SJCRH30 (cell line): ENCODE results near the gene AURKB. TPM values are rescaled to one million over a fixed set of nuclear protein-coding genes. Genes with fewer than 3 reads are reported as not detected.
"Not testable (repeated sequence)": the region's sequence is repeated elsewhere in the genome, so short reads cannot be mapped to it uniquely, and the experiment has no call there.

Experiments used
- DNase-seq, 2 experiments: peaks; one replicate each; pipeline ENCODE4 v3.0.0-alpha.2; 2015 to 2020
- H3K27ac ChIP-seq: fragments of 250-450 bp; sonication (Bioruptor Pico); 2 replicates; pipeline ENCODE4 v1.5.1; 2020; ENCODE audit warnings: mild to moderate bottlenecking, moderate library complexity
- H3K27me3 ChIP-seq: fragments of 250-450 bp; sonication (Bioruptor Pico); 2 replicates; pipeline ENCODE4 v1.5.1; 2020; ENCODE audit warnings: mild to moderate bottlenecking, moderate library complexity
- H3K36me3 ChIP-seq: fragments of 250-450 bp; sonication (Bioruptor Pico); 2 replicates; pipeline ENCODE4 v1.5.1; 2020; ENCODE audit warnings: mild to moderate bottlenecking, moderate library complexity
- H3K4me1 ChIP-seq: fragments of 250-450 bp; sonication (Bioruptor Pico); 2 replicates; pipeline ENCODE4 v1.5.1; 2020; ENCODE audit warnings: mild to moderate bottlenecking, moderate library complexity
- H3K4me3 ChIP-seq: fragments of 250-450 bp; sonication (Bioruptor Pico); 2 replicates; pipeline ENCODE4 v1.5.1; 2020; ENCODE audit warnings: mild to moderate bottlenecking, moderate library complexity
- H3K9me3 ChIP-seq: fragments of 250-450 bp; sonication (Bioruptor Pico); replicated peaks from 2 replicates; pipeline ENCODE4 v1.5.1; 2020; ENCODE audit warnings: mild to moderate bottlenecking, moderate library complexity
- total RNA-seq: library from RNA; depleted of rRNA; stranded (reverse); fragments of >200 nt; shearing (Covaris generic); gene quantifications from 2 replicates; pipeline ENCODE4 v1.2.3, GENCODE V29; 2014

Gene AURKB
- total RNA-seq, 1 experiment from 2014 or later, result 113 TPM

GRCh38 chr17:8214000-8214399 lies 3.6 kb upstream of the AURKB start:
- not testable (repeated sequence) for H3K27me3 ChIP-seq, H3K9me3 ChIP-seq, H3K36me3 ChIP-seq, H3K4me3 ChIP-seq, DNase-seq, H3K27ac ChIP-seq, H3K4me1 ChIP-seq

GRCh38 chr17:8212312-8213180 lies 2.2 kb upstream of the AURKB start:
- 0 out of 2 replicates have a peak, but pooled peaks cover 2% of the 10 kb centered on the region for H3K4me1 ChIP-seq
- no peak overlapping the region for H3K27ac ChIP-seq
- no peak for DNase-seq
- H3K9me3 ChIP-seq, result no peaks in the 10 kb centered on the region
- H3K36me3 ChIP-seq, result peaks cover 13% of the 10 kb centered on the region; the same call in 1 of the 2 replicates
- H3K27me3 ChIP-seq, result no peaks in the 10 kb centered on the region
- H3K4me3 ChIP-seq, result no peak overlapping the region

GRCh38 chr17:8210761-8211458 lies 535 bp upstream of the AURKB start:
- no peaks in the 10 kb centered on the region for H3K9me3 ChIP-seq
- peak overlapping the region; percentile 97 for H3K27ac ChIP-seq
- DNase-seq, result peak in 1 of 2 experiments; percentile 27
- 0 out of 2 replicates have a peak, but pooled peaks cover 2% of the 10 kb centered on the region for H3K4me1 ChIP-seq
- H3K36me3 ChIP-seq, result peaks cover 26% of the 10 kb centered on the region
- H3K27me3 ChIP-seq, result no peaks in the 10 kb centered on the region
- peak overlapping the region; percentile 97 for H3K4me3 ChIP-seq

- H3K4me3 ChIP-seq, result no peak overlapping the region
- H3K9me3 ChIP-seq, result no peaks in the 10 kb centered on the region
- H3K36me3 ChIP-seq, result peaks cover 44% of the 10 kb centered on the region
- no peak overlapping the region for H3K27ac ChIP-seq
- no peak for DNase-seq
- H3K27me3 ChIP-seq, result no peaks in the 10 kb centered on the region
- 0 out of 2 replicates have a peak, but pooled peaks cover 2% of the 10 kb centered on the region for H3K4me1 ChIP-seq
These were observed 3.8 kb downstream of the AURKB start for GRCh38 chr17:8206536-8206935.

GRCh38 chr17:8204761-8205555 lies 5.4 kb downstream of the AURKB start:
- Histone ChIP-seq H3K27ac (no peak overlapping the region), H3K9me3 (no peaks in the 10 kb centered on the region), H3K4me1 (0 out of 2 replicates have a peak, but pooled peaks cover 2% of the 10 kb centered on the region), H3K4me3 (no peak overlapping the region), H3K27me3 (no peaks in the 10 kb centered on the region), H3K36me3 (peaks cover 41% of the 10 kb centered on the region)
- no peak for DNase-seq

GRCh38 chr17:8192070-8192815 lies 18.1 kb downstream of the AURKB start:
- H3K27me3 ChIP-seq, result no peaks in the 10 kb centered on the region
- peak overlapping the region; percentile 48 for H3K4me3 ChIP-seq
- H3K9me3 ChIP-seq, result no peaks in the 10 kb centered on the region
- peak overlapping the region; percentile 20; the same call in 1 of the 2 replicates for H3K27ac ChIP-seq
- DNase-seq, result peak; percentile 74 to 85
- H3K4me1 ChIP-seq, result peaks cover 5% of the 10 kb centered on the region; the same call in 1 of the 2 replicates
- no peaks in the 10 kb centered on the region for H3K36me3 ChIP-seq

GRCh38 chr17:8190506-8190905 lies 19.9 kb downstream of the AURKB start:
- H3K4me3 ChIP-seq, result peak overlapping the region; percentile 74
- no peaks in the 10 kb centered on the region for H3K36me3 ChIP-seq
- no peak for DNase-seq
- no peaks in the 10 kb centered on the region for H3K9me3 ChIP-seq
- H3K4me1 ChIP-seq, result peaks cover 5% of the 10 kb centered on the region; the same call in 1 of the 2 replicates
- H3K27me3 ChIP-seq, result no peaks in the 10 kb centered on the region
- H3K27ac ChIP-seq, result no peak overlapping the region

- no peaks in the 10 kb centered on the region for H3K9me3 ChIP-seq
- no peaks in the 10 kb centered on the region for H3K36me3 ChIP-seq
- H3K4me3 ChIP-seq, result peak within 1 kb of the TSS; percentile 74
- H3K27me3 ChIP-seq, result no peaks in the 10 kb centered on the region
- H3K27ac ChIP-seq, result 0 out of 2 replicates have a peak within 1 kb of the TSS, but pooled peaks have one; percentile 7
- peaks cover 5% of the 10 kb centered on the region; the same call in 1 of the 2 replicates for H3K4me1 ChIP-seq
- peak; percentile 95 to 96 for DNase-seq
These were observed 20.5 kb downstream of the AURKB start, which contains the start of gene BORCS6 for GRCh38 chr17:8189711-8190477. TSS of gene BORCS6 (minus strand) at chr17:8190180. CDS start at chr17:8190140, 40 bp downstream.

GRCh38 chr17:8189041-8189710 lies 21.2 kb downstream of the AURKB start:
- H3K4me1 ChIP-seq, result peaks cover 5% of the 10 kb centered on the region; the same call in 1 of the 2 replicates
- no peak overlapping the region for H3K27ac ChIP-seq
- H3K27me3 ChIP-seq, result no peaks in the 10 kb centered on the region
- H3K9me3 ChIP-seq, result no peaks in the 10 kb centered on the region
- no peaks in the 10 kb centered on the region for H3K36me3 ChIP-seq
- H3K4me3 ChIP-seq, result peak overlapping the region; percentile 74
- no peak for DNase-seq

GRCh38 chr17:8188263-8188839 lies 22.0 kb downstream of the AURKB start:
- H3K9me3 ChIP-seq, result no peaks in the 10 kb centered on the region
- no peak overlapping the region for H3K27ac ChIP-seq
- peaks cover 5% of the 10 kb centered on the region; the same call in 1 of the 2 replicates for H3K4me1 ChIP-seq
- DNase-seq, result no peak
- no peaks in the 10 kb centered on the region for H3K36me3 ChIP-seq
- peak overlapping the region; percentile 15 for H3K4me3 ChIP-seq
- H3K27me3 ChIP-seq, result no peaks in the 10 kb centered on the region

GRCh38 chr17:8187517-8188262 lies 22.7 kb downstream of the AURKB start:
- Histone ChIP-seq H3K4me1 (peaks cover 5% of the 10 kb centered on the region; the same call in 1 of the 2 replicates), H3K27ac (no peak overlapping the region), H3K36me3 (no peaks in the 10 kb centered on the region), H3K27me3 (no peaks in the 10 kb centered on the region), H3K9me3 (no peaks in the 10 kb centered on the region), H3K4me3 (peak overlapping the region; percentile 66)
- DNase-seq, result peak; percentile 94 to 97
